ENCODE results near the gene LSM10. TPM values are rescaled to one million over a fixed set of nuclear protein-coding genes. Genes with fewer than 3 reads are reported as not detected.

LSM10 gene
- total and polyA plus RNA-seq, 2 donors (not counting 1 experiment from before 2014, with no cell fraction given): 19.2 to 33.5 TPM

GRCh38 chr1:36411674-36412648 lies 14.3 kb upstream of the LSM10 start:
- Histone ChIP-seq H3K79me2 (ENCODE audit: control insufficient read depth, insufficient read depth, low read length) (no peaks in the 10 kb centered on the region), H3K9ac (ENCODE audit: insufficient read depth, low read length) (no peak overlapping the region), H3K27ac (ENCODE audit: insufficient read depth, low read length) (no peak overlapping the region), H3K4me2 (ENCODE audit: extremely low read depth, insufficient read depth, low read length) (no peak overlapping the region), H4K20me1 (ENCODE audit: control insufficient read depth, extremely low read depth, insufficient read depth, low read length) (no peaks in the 10 kb centered on the region), H3K4me3 (replicated peaks in 1 of 4; ENCODE audit: control extremely low read depth in 1 of 4, insufficient read depth in 1 of 4, low read depth in 3 of 4, low read length in 4 of 4) (no peak overlapping the region), H3K9me3 (ENCODE audit: control insufficient read depth, insufficient read depth, low read depth, low read length) (no peaks in the 10 kb centered on the region), H3K4me1 (ENCODE audit: control insufficient read depth, extremely low read depth, insufficient read depth, low read length) (peaks cover 2% of the 10 kb centered on the region), H3K36me3 (ENCODE audit: control insufficient read depth, insufficient read depth, low read length) (no peaks in the 10 kb centered on the region), H3K27me3 (ENCODE audit: control insufficient read depth, insufficient read depth, low read length) (no peaks in the 10 kb centered on the region), H2AFZ (ENCODE audit: low read length) (no peak overlapping the region)
- TF ChIP-seq EZH2 (IDR thresholded peaks at IDR 0.05; ENCODE audit: low read length, missing control alignments): no peak
- no peak for TF ChIP-seq CTCF (conservative IDR thresholded peaks at IDR 0.05 in 1 of 2, IDR thresholded peaks at IDR 0.05 in 1 of 2; ENCODE audit: low read depth in 1 of 2, low read length in 2 of 2)
- DNase-seq (ENCODE audit: low read depth in 2 of 2): peak; percentile 27 to 61

- Histone ChIP-seq H3K9ac (ENCODE audit: insufficient read depth, low read length) (no peak overlapping the region), H2AFZ (ENCODE audit: low read length) (peak overlapping the region; percentile 39), H3K4me2 (ENCODE audit: extremely low read depth, insufficient read depth, low read length) (peak overlapping the region; percentile 35), H3K27ac (ENCODE audit: insufficient read depth, low read length) (no peak overlapping the region), H3K4me1 (ENCODE audit: control insufficient read depth, extremely low read depth, insufficient read depth, low read length) (peaks cover 2% of the 10 kb centered on the region), H3K36me3 (ENCODE audit: control insufficient read depth, insufficient read depth, low read length) (no peaks in the 10 kb centered on the region), H3K4me3 (replicated peaks in 1 of 4; ENCODE audit: control extremely low read depth in 1 of 4, insufficient read depth in 1 of 4, low read depth in 3 of 4, low read length in 4 of 4) (no peak overlapping the region), H4K20me1 (ENCODE audit: control insufficient read depth, extremely low read depth, insufficient read depth, low read length) (no peaks in the 10 kb centered on the region), H3K9me3 (ENCODE audit: control insufficient read depth, insufficient read depth, low read depth, low read length) (no peaks in the 10 kb centered on the region), H3K27me3 (ENCODE audit: control insufficient read depth, insufficient read depth, low read length) (no peaks in the 10 kb centered on the region), H3K79me2 (ENCODE audit: control insufficient read depth, insufficient read depth, low read length) (no peaks in the 10 kb centered on the region)
- no peak for TF ChIP-seq EZH2 (IDR thresholded peaks at IDR 0.05; ENCODE audit: low read length, missing control alignments)
- TF ChIP-seq CTCF (conservative IDR thresholded peaks at IDR 0.05 in 1 of 2, IDR thresholded peaks at IDR 0.05 in 1 of 2; ENCODE audit: low read depth in 1 of 2, low read length in 2 of 2): no peak
- DNase-seq (ENCODE audit: low read depth in 2 of 2): peak; percentile 35 to 73
Observed at GRCh38 chr1:36408479-36408878, 10.8 kb upstream of the LSM10 start.

- H3K79me2 ChIP-seq (ENCODE audit: control insufficient read depth, insufficient read depth, low read length): no peaks in the 10 kb centered on the region
- H3K9ac ChIP-seq (ENCODE audit: insufficient read depth, low read length): no peak overlapping the region
- no peaks in the 10 kb centered on the region for H3K36me3 ChIP-seq (ENCODE audit: control insufficient read depth, insufficient read depth, low read length)
- DNase-seq (ENCODE audit: low read depth in 2 of 2): no peak
- H2AFZ ChIP-seq (ENCODE audit: low read length): no peak overlapping the region
- H3K9me3 ChIP-seq (ENCODE audit: control insufficient read depth, insufficient read depth, low read depth, low read length): no peaks in the 10 kb centered on the region
- no peak overlapping the region for H3K4me3 ChIP-seq (replicated peaks in 1 of 4; ENCODE audit: control extremely low read depth in 1 of 4, insufficient read depth in 1 of 4, low read depth in 3 of 4, low read length in 4 of 4)
- H3K4me2 ChIP-seq (ENCODE audit: extremely low read depth, insufficient read depth, low read length): no peak overlapping the region
- peaks cover 2% of the 10 kb centered on the region for H3K4me1 ChIP-seq (ENCODE audit: control insufficient read depth, extremely low read depth, insufficient read depth, low read length)
- H3K27ac ChIP-seq (ENCODE audit: insufficient read depth, low read length): no peak overlapping the region
- TF ChIP-seq CTCF (conservative IDR thresholded peaks at IDR 0.05 in 1 of 2, IDR thresholded peaks at IDR 0.05 in 1 of 2; ENCODE audit: low read depth in 1 of 2, low read length in 2 of 2): no peak
- no peak for TF ChIP-seq EZH2 (IDR thresholded peaks at IDR 0.05; ENCODE audit: low read length, missing control alignments)
- H3K27me3 ChIP-seq (ENCODE audit: control insufficient read depth, insufficient read depth, low read length): no peaks in the 10 kb centered on the region
- no peaks in the 10 kb centered on the region for H4K20me1 ChIP-seq (ENCODE audit: control insufficient read depth, extremely low read depth, insufficient read depth, low read length)
Observed at GRCh38 chr1:36406440-36406839, 8.7 kb upstream of the LSM10 start.
